ENCODE data around the gene KIAA1217.

Gene KIAA1217

DNA sequence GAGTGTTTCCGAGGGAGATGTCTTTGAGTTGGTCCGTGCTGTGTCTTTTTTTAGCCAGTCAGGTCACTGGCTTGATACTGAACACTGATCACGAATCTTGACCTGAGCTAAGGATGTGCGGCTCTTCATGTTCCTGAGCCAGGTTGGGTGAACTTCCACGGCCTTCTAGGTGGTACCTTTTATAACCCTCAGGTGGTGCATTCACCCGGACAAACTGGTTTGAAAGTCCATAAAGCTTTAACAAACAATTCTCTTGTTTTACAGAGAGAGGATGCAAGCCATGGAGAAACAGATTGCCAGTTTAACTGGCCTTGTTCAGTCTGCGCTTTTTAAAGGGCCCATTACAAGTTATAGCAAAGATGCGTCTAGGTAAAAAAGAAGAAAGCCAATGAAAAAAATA lies 285.3 kb downstream of the KIAA1217 start:
- H2BK5ac ChIP-seq (ENCODE audit: low read length): no peak overlapping the region
- no peak overlapping the region for H3K9ac ChIP-seq (ENCODE audit: low read depth, low read length, poor library complexity)
- H3K27ac ChIP-seq (replicated peaks; ENCODE audit: low read length): no peak overlapping the region
- H3K14ac ChIP-seq (ENCODE audit: low read length): no peak overlapping the region
- H3K79me1 ChIP-seq (ENCODE audit: low read depth, low read length): no peaks in the 10 kb centered on the region
- no peak overlapping the region for H2BK15ac ChIP-seq (ENCODE audit: low read length)
- no peak overlapping the region for H3K18ac ChIP-seq (ENCODE audit: low read length)
- H2BK12ac ChIP-seq (ENCODE audit: low read length): no peak overlapping the region
- no peak overlapping the region for H3K4me3 ChIP-seq (ENCODE audit: low read length in 2 of 2)
- no peak overlapping the region for H4K8ac ChIP-seq (ENCODE audit: low read depth, low read length)
- no peak overlapping the region for H2BK120ac ChIP-seq (ENCODE audit: low read depth, low read length)
- H2AFZ ChIP-seq (ENCODE audit: low read length): no peak overlapping the region
- no peak overlapping the region for H3K23ac ChIP-seq (ENCODE audit: low read depth, low read length, poor library complexity)
- H3K36me3 ChIP-seq (replicated peaks in 1 of 2; ENCODE audit: control insufficient read depth in 2 of 2, insufficient read depth in 2 of 2, low read length in 2 of 2): no peaks in the 10 kb centered on the region
- H3K4me1 ChIP-seq (ENCODE audit: control insufficient read depth in 2 of 2, insufficient read depth in 1 of 2, low read depth in 1 of 2, low read length in 2 of 2): no peaks in the 10 kb centered on the region
- no CpG with 5 or more reads among the region's 8 CpGs for WGBS, 2 donors (ENCODE audit: extremely low coverage in 2 of 2, insufficient read length in 2 of 2, insufficient replicate concordance in 1 of 2)
- no peak overlapping the region for H3K4ac ChIP-seq (ENCODE audit: low read length)
- H2AK5ac ChIP-seq (ENCODE audit: low read depth, low read length): no peak overlapping the region
- H3K9me3 ChIP-seq (replicated peaks in 1 of 2; ENCODE audit: control insufficient read depth in 2 of 2, insufficient read depth in 1 of 2, low read depth in 1 of 2, low read length in 2 of 2): no peaks in the 10 kb centered on the region
- no peak overlapping the region for H3K4me2 ChIP-seq (ENCODE audit: insufficient read depth, low read length, poor library complexity, severe bottlenecking)
- no peak overlapping the region for H4K91ac ChIP-seq (ENCODE audit: low read depth, low read length, poor library complexity)
- DNase-seq (ENCODE audit: low spot score): no peak
- no peaks in the 10 kb centered on the region for H3K27me3 ChIP-seq (ENCODE audit: control insufficient read depth in 3 of 3, insufficient read depth in 3 of 3, low read depth in 1 of 3, low read length in 3 of 3)

DNA sequence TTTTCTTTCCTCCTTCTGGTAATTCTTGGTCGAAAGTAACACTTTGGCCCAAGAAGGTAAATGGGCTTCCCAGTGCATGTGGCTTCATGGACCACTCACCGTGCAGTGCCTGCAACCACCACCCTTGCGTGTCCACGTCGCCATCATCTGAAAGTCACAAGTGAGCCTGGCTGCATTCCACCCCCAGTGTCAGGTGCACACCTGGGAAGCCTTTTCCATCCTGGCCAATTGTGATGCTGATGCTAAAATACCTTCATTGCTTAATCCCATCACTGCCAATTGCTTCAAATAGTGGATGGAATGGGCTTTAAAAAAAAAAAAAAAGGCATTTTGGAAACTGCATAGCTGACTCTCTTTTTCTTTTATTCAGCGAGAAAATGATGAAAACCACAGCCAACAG lies 285.8 kb downstream of the KIAA1217 start:
- H3K36me3 ChIP-seq (replicated peaks in 1 of 2; ENCODE audit: control insufficient read depth in 2 of 2, insufficient read depth in 2 of 2, low read length in 2 of 2): no peaks in the 10 kb centered on the region

DNA sequence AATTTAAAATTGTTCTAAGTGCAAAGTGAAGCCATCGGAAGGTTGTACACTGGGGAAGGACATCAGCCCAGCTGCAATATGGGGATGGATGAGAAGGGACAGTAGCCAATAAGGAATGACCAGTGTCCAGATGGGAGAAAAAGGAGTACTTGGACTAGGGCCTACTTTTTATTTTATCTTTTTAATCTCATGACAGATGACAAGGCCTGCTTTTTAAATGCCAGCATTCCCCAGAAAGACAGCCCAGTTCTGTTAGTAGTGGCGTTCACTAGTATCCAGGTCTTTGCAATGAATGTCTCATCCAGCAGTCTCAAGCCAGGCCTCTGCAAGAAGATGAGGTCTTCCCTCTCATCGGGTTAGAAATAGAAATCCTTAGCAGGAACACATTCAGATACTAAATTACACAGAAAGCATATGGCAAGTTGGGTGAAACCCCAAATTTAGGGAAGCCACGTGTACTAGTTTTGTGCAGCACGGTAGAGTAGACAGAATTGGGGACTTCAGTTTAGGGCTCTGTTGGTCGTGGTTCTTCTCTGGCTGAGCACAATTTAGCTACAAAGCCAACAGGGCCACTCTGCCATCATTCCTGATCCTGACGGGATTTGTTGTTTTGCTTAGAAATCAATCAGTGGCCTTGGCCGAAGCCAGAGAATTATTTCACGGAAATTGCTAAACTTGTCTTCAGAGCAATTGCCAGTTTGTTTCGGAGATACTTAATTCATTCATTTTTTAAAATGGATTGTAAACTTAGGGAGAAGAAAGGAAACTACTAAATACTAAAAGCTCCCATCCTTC lies 286.9 kb downstream of the KIAA1217 start:
- Histone ChIP-seq H4K8ac (ENCODE audit: low read depth, low read length) (no peak overlapping the region), H3K9ac (ENCODE audit: low read depth, low read length, poor library complexity) (no peak overlapping the region), H3K4me2 (ENCODE audit: insufficient read depth, low read length, poor library complexity, severe bottlenecking) (no peak overlapping the region), H3K4ac (ENCODE audit: low read length) (no peak overlapping the region), H2BK12ac (ENCODE audit: low read length) (no peak overlapping the region), H3K36me3 (replicated peaks in 1 of 2; ENCODE audit: control insufficient read depth in 2 of 2, insufficient read depth in 2 of 2, low read length in 2 of 2) (no peaks in the 10 kb centered on the region), H2AFZ (ENCODE audit: low read length) (no peak overlapping the region), H2BK15ac (ENCODE audit: low read length) (no peak overlapping the region), H3K14ac (ENCODE audit: low read length) (no peak overlapping the region), H2BK5ac (ENCODE audit: low read length) (no peak overlapping the region), H2AK5ac (ENCODE audit: low read depth, low read length) (no peak overlapping the region), H3K79me1 (ENCODE audit: low read depth, low read length) (no peaks in the 10 kb centered on the region), H4K91ac (ENCODE audit: low read depth, low read length, poor library complexity) (no peak overlapping the region), H3K18ac (ENCODE audit: low read length) (no peak overlapping the region), H3K9me3 (replicated peaks in 1 of 2; ENCODE audit: control insufficient read depth in 2 of 2, insufficient read depth in 1 of 2, low read depth in 1 of 2, low read length in 2 of 2) (no peaks in the 10 kb centered on the region), H3K27ac (replicated peaks; ENCODE audit: low read length) (no peak overlapping the region), H3K23ac (ENCODE audit: low read depth, low read length, poor library complexity) (no peak overlapping the region), H2BK120ac (ENCODE audit: low read depth, low read length) (no peak overlapping the region), H3K4me1 (ENCODE audit: control insufficient read depth in 2 of 2, insufficient read depth in 1 of 2, low read depth in 1 of 2, low read length in 2 of 2) (no peaks in the 10 kb centered on the region), H3K27me3 (ENCODE audit: control insufficient read depth in 3 of 3, insufficient read depth in 3 of 3, low read depth in 1 of 3, low read length in 3 of 3) (no peaks in the 10 kb centered on the region), H3K4me3 (ENCODE audit: low read length in 2 of 2) (no peak overlapping the region)
- no peak for DNase-seq (ENCODE audit: low spot score)
- WGBS, 2 donors (ENCODE audit: extremely low coverage in 2 of 2, insufficient read length in 2 of 2, insufficient replicate concordance in 1 of 2): no CpG with 5 or more reads among the region's 10 CpGs

More for the DNA sequence above, 285.8 kb downstream of the KIAA1217 start:
- Histone ChIP-seq H2BK12ac (ENCODE audit: low read length) (no peak overlapping the region), H4K8ac (ENCODE audit: low read depth, low read length) (no peak overlapping the region), H3K4ac (ENCODE audit: low read length) (no peak overlapping the region), H3K79me1 (ENCODE audit: low read depth, low read length) (no peaks in the 10 kb centered on the region), H3K27me3 (ENCODE audit: control insufficient read depth in 3 of 3, insufficient read depth in 3 of 3, low read depth in 1 of 3, low read length in 3 of 3) (no peaks in the 10 kb centered on the region), H3K9me3 (replicated peaks in 1 of 2; ENCODE audit: control insufficient read depth in 2 of 2, insufficient read depth in 1 of 2, low read depth in 1 of 2, low read length in 2 of 2) (no peaks in the 10 kb centered on the region), H3K4me2 (ENCODE audit: insufficient read depth, low read length, poor library complexity, severe bottlenecking) (no peak overlapping the region), H3K18ac (ENCODE audit: low read length) (no peak overlapping the region), H2AK5ac (ENCODE audit: low read depth, low read length) (no peak overlapping the region), H2BK5ac (ENCODE audit: low read length) (no peak overlapping the region), H3K4me1 (ENCODE audit: control insufficient read depth in 2 of 2, insufficient read depth in 1 of 2, low read depth in 1 of 2, low read length in 2 of 2) (no peaks in the 10 kb centered on the region), H3K4me3 (ENCODE audit: low read length in 2 of 2) (peak overlapping the region in 1 of 2 donors; percentile 41), H2BK15ac (ENCODE audit: low read length) (no peak overlapping the region), H3K14ac (ENCODE audit: low read length) (no peak overlapping the region), H2BK120ac (ENCODE audit: low read depth, low read length) (no peak overlapping the region), H3K23ac (ENCODE audit: low read depth, low read length, poor library complexity) (no peak overlapping the region), H2AFZ (ENCODE audit: low read length) (no peak overlapping the region), H3K27ac (replicated peaks; ENCODE audit: low read length) (no peak overlapping the region), H4K91ac (ENCODE audit: low read depth, low read length, poor library complexity) (no peak overlapping the region), H3K9ac (ENCODE audit: low read depth, low read length, poor library complexity) (no peak overlapping the region)
- no peak for DNase-seq (ENCODE audit: low spot score)
- WGBS, 2 donors (ENCODE audit: extremely low coverage in 2 of 2, insufficient read length in 2 of 2, insufficient replicate concordance in 1 of 2): no CpG with 5 or more reads among the region's 6 CpGs

- H3K4me2 ChIP-seq (ENCODE audit: insufficient read depth, low read length, poor library complexity, severe bottlenecking): no peak overlapping the region
- no peak overlapping the region for H2AK5ac ChIP-seq (ENCODE audit: low read depth, low read length)
- no peak overlapping the region for H3K4ac ChIP-seq (ENCODE audit: low read length)
- no peak overlapping the region for H2BK12ac ChIP-seq (ENCODE audit: low read length)
- H2AFZ ChIP-seq (ENCODE audit: low read length): no peak overlapping the region
- whole genome bisulfite sequencing, 2 donors (ENCODE audit: extremely low coverage in 2 of 2, insufficient read length in 2 of 2, insufficient replicate concordance in 1 of 2): no CpG with 5 or more reads among the region's 8 CpGs
- no peak overlapping the region for H3K23ac ChIP-seq (ENCODE audit: low read depth, low read length, poor library complexity)
- no peak overlapping the region for H3K4me3 ChIP-seq (ENCODE audit: low read length in 2 of 2)
- H4K8ac ChIP-seq (ENCODE audit: low read depth, low read length): no peak overlapping the region
- H2BK120ac ChIP-seq (ENCODE audit: low read depth, low read length): no peak overlapping the region
- H3K4me1 ChIP-seq (ENCODE audit: control insufficient read depth in 2 of 2, insufficient read depth in 1 of 2, low read depth in 1 of 2, low read length in 2 of 2): no peaks in the 10 kb centered on the region
- H2BK15ac ChIP-seq (ENCODE audit: low read length): no peak overlapping the region
- H3K9ac ChIP-seq (ENCODE audit: low read depth, low read length, poor library complexity): no peak overlapping the region
- H3K79me1 ChIP-seq (ENCODE audit: low read depth, low read length): no peaks in the 10 kb centered on the region
- DNase-seq (ENCODE audit: low spot score): no peak
- H3K9me3 ChIP-seq (replicated peaks in 1 of 2; ENCODE audit: control insufficient read depth in 2 of 2, insufficient read depth in 1 of 2, low read depth in 1 of 2, low read length in 2 of 2): no peaks in the 10 kb centered on the region
- no peaks in the 10 kb centered on the region for H3K27me3 ChIP-seq (ENCODE audit: control insufficient read depth in 3 of 3, insufficient read depth in 3 of 3, low read depth in 1 of 3, low read length in 3 of 3)
- H3K27ac ChIP-seq (replicated peaks; ENCODE audit: low read length): no peak overlapping the region
- no peak overlapping the region for H3K18ac ChIP-seq (ENCODE audit: low read length)
- H3K36me3 ChIP-seq (replicated peaks in 1 of 2; ENCODE audit: control insufficient read depth in 2 of 2, insufficient read depth in 2 of 2, low read length in 2 of 2): no peaks in the 10 kb centered on the region
- H4K91ac ChIP-seq (ENCODE audit: low read depth, low read length, poor library complexity): no peak overlapping the region
- H3K14ac ChIP-seq (ENCODE audit: low read length): no peak overlapping the region
- no peak overlapping the region for H2BK5ac ChIP-seq (ENCODE audit: low read length)
These were observed 288.0 kb downstream of the KIAA1217 start for GRCh38 chr10:24496906-24497305.

Measured in neuronal stem cell (in vitro differentiated cells).